Measurements from ENCODE around the gene KIF24.

DNA sequence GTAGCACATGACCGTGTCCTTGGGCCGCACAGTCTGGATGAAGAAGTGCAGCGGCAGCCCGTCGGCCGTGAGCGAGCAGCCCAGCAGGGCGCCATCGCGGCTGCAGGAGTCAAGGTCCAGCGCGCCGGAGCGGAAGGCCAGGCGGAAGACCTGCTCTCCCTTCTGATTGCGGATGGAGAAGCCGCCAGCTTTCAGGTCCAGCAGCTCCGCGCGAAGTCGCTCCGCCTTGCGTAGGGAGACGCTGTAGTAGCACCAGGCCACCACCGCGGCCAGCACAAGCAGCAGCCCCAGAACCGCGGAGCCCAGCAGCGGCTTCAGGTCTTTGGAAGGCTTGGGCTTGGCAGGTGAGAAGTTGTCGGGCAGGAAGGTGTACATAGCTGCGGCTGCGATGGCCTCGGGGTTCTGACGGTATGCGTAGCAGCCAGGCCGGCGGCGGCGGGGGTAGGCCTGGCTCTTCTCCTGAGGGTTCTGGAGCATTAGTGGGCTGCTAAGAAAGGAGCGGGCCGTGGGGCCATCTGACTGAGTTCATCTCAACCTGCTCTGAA lies 43.5 kb upstream of the KIF24 start:
- TF ChIP-seq EP300 (IDR thresholded peaks at IDR 0.05) (no peak), POLR2A (IDR thresholded peaks at IDR 0.05) (no peak)
- TF ChIP-seq, protein P1, sequence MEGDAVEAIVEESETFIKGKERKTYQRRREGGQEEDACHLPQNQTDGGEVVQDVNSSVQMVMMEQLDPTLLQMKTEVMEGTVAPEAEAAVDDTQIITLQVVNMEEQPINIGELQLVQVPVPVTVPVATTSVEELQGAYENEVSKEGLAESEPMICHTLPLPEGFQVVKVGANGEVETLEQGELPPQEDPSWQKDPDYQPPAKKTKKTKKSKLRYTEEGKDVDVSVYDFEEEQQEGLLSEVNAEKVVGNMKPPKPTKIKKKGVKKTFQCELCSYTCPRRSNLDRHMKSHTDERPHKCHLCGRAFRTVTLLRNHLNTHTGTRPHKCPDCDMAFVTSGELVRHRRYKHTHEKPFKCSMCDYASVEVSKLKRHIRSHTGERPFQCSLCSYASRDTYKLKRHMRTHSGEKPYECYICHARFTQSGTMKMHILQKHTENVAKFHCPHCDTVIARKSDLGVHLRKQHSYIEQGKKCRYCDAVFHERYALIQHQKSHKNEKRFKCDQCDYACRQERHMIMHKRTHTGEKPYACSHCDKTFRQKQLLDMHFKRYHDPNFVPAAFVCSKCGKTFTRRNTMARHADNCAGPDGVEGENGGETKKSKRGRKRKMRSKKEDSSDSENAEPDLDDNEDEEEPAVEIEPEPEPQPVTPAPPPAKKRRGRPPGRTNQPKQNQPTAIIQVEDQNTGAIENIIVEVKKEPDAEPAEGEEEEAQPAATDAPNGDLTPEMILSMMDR (IDR thresholded peaks at IDR 0.05): no peak
